ENCODE results near the gene SPAG7. TPM values are rescaled to one million over a fixed set of nuclear protein-coding genes. Genes with fewer than 3 reads are reported as not detected.

SPAG7 gene
- total and polyA plus RNA-seq, 2 of the 8 experiments (the other 6 are each of a cell fraction or from before 2014, with no cell fraction given) = 74.2 to 81.9 TPM

- H4K91ac ChIP-seq (replicated peaks; ENCODE audit: insufficient read length, low read length) = no peak overlapping the region
- no peak overlapping the region for H2BK120ac ChIP-seq (replicated peaks; ENCODE audit: low read depth, low read length)
- H3K4me1 ChIP-seq (replicated peaks in 1 of 4; ENCODE audit: control insufficient read depth in 3 of 4, insufficient read depth in 4 of 4, low read length in 3 of 4) = peaks cover 0 to 14% (median 8%) of the 10 kb centered on the region in 4 experiments; a peak in 5 of 7 replicates
- no peak overlapping the region for H3K18ac ChIP-seq (ENCODE audit: extremely low read depth, low read length)
- no peak overlapping the region for H2BK20ac ChIP-seq (ENCODE audit: low read length)
- no peak overlapping the region for H3K9ac ChIP-seq (replicated peaks in 1 of 4; ENCODE audit: extremely low read depth in 1 of 4, low read depth in 3 of 4, low read length in 3 of 4)
- WGBS, 2 experiments (ENCODE audit: extremely low coverage in 1 of 2, insufficient coverage in 1 of 2, insufficient read length in 1 of 2, insufficient replicate concordance in 2 of 2, low coverage in 1 of 2, low lambda C conversion rate in 2 of 2, missing lambda C conversion rate in 1 of 2) = 64% methylated on average over 10 of the region's 10 CpGs; no CpG with 5 or more reads in 1 of the 2 experiments
- H3K14ac ChIP-seq (ENCODE audit: insufficient read length) = no peak overlapping the region
- no peak overlapping the region for H3K27ac ChIP-seq (ENCODE audit: low read depth, low read length)
- no peak overlapping the region for H3K4ac ChIP-seq (replicated peaks; ENCODE audit: insufficient read length, low read depth, low read length)
- no peak overlapping the region for H2BK12ac ChIP-seq (ENCODE audit: low read depth, low read length)
- no peak overlapping the region for H2BK15ac ChIP-seq (ENCODE audit: low read length)
- H3K9me3 ChIP-seq (ENCODE audit: insufficient read depth in 2 of 2, low read depth in 1 of 2, low read length in 1 of 2) = no peaks in the 10 kb centered on the region
- H3K36me3 ChIP-seq (ENCODE audit: control insufficient read depth in 2 of 4, insufficient read depth in 4 of 4, low read length in 3 of 4) = peaks cover 0 to 2% (median 0%) of the 10 kb centered on the region in 4 experiments; a peak in 2 of 8 replicates
- H4K8ac ChIP-seq (ENCODE audit: extremely low read depth, insufficient read depth, low read length) = no peak overlapping the region
- H3K4me3 ChIP-seq (ENCODE audit: extremely low read depth in 1 of 4, insufficient read depth in 2 of 4, low read depth in 3 of 4, low read length in 4 of 4) = no peak overlapping the region
- ChIA-PET POLR2A (ENCODE audit: partially characterized antibody) (interaction anchor here (0.9 to 32.4 kb wide), 5 partner anchors 4 to 48 kb away, joined by 3 to 987 read pairs (median 5); partner anchors contain the start of genes ENO3, INCA1, KIF1C and PFN1), CTCF (ENCODE audit: partially characterized antibody) (interaction anchor here (0.8 to 5.0 kb wide), 16 partner anchors 10 to 133 kb away, joined by 3 to 32 read pairs (median 4); partner anchors contain the start of genes RNF167, SLC25A11 and SPAG7)
- H3K23ac ChIP-seq (ENCODE audit: insufficient read length) = no peak overlapping the region
- no peak overlapping the region for H4K5ac ChIP-seq (ENCODE audit: insufficient read length, low read depth, low read length)
- FAIRE-seq = peak; percentile 32
- H4K20me1 ChIP-seq (replicated peaks in 1 of 2; ENCODE audit: control insufficient read depth in 1 of 2, insufficient read depth in 2 of 2, low read length in 2 of 2) = peaks cover 0 to 3% of the 10 kb centered on the region in 2 experiments
- no peak overlapping the region for H2AFZ ChIP-seq (ENCODE audit: low read length)
- no peak overlapping the region for H2AK5ac ChIP-seq (ENCODE audit: low read depth, low read length)
- no peaks in the 10 kb centered on the region; a peak in 1 of 4 replicates for H3K79me2 ChIP-seq (ENCODE audit: control insufficient read depth in 1 of 2, insufficient read depth in 2 of 2, low read length in 2 of 2)
- no peaks in the 10 kb centered on the region for H3K23me2 ChIP-seq (ENCODE audit: low read depth, low read length)
- H3K79me1 ChIP-seq (ENCODE audit: low read depth, low read length) = 0 out of 2 replicates have a peak, but pooled peaks cover 2% of the 10 kb centered on the region
- peak in 1 of 2 experiments; percentile 93 for DNase-seq (ENCODE audit: low read depth in 1 of 2, low spot score in 2 of 2)
- H3K56ac ChIP-seq (replicated peaks; ENCODE audit: insufficient read length, low read depth, low read length) = no peak overlapping the region
- no peaks in the 10 kb centered on the region for H3K27me3 ChIP-seq (replicated peaks in 1 of 4; ENCODE audit: control insufficient read depth in 3 of 4, extremely low read depth in 1 of 4, insufficient read depth in 3 of 4, low read length in 3 of 4)
- H2BK5ac ChIP-seq (ENCODE audit: low read depth, low read length) = no peak overlapping the region
- H3K4me2 ChIP-seq (ENCODE audit: insufficient read depth in 1 of 2, low read depth in 2 of 2, low read length in 2 of 2) = no peak overlapping the region
- TF ChIP-seq TAF7 (optimal IDR thresholded peaks at IDR 0.05; ENCODE audit: borderline replicate concordance, low read depth, low read length) (no peak), TBP (IDR thresholded peaks at IDR 0.05; ENCODE audit: low read depth, low read length) (no peak), GTF2F1 (IDR thresholded peaks at IDR 0.05; ENCODE audit: borderline replicate concordance, low read depth, low read length) (no peak), BRCA1 (IDR thresholded peaks at IDR 0.05; ENCODE audit: low read depth, low read length) (no peak), SIX5 (IDR thresholded peaks at IDR 0.05; ENCODE audit: low read depth, low read length) (no peak), CHD1 (IDR thresholded peaks at IDR 0.05; ENCODE audit: low read depth, low read length) (no peak), RXRA (IDR thresholded peaks at IDR 0.05; ENCODE audit: insufficient read depth, low read depth, low read length) (no peak), JUND (IDR thresholded peaks at IDR 0.05; ENCODE audit: low read length) (no peak), NRF1 (IDR thresholded peaks at IDR 0.05; ENCODE audit: low read depth, low read length) (no peak), CREB1 (IDR thresholded peaks at IDR 0.05) (peak; percentile 25; the same call in 1 of the 2 replicates), PHF8 (conservative IDR thresholded peaks at IDR 0.05; ENCODE audit: low read depth, low read length) (no peak), CHD2 (IDR thresholded peaks at IDR 0.05; ENCODE audit: low read length) (no peak), NANOG (IDR thresholded peaks at IDR 0.05; ENCODE audit: insufficient read depth, low read depth, low read length, poor library complexity, severe bottlenecking) (no peak)
These were observed 11.0 kb downstream of the SPAG7 start for GRCh38 chr17:4956493-4957061.
